Activated naive CD4-positive, alpha-beta T cell treated with anti-CD3 and anti-CD28 coated beads, Interleukin-2, amount 10 ng/mL, durations not matched to agents 5 hours and 36 hours (primary cell): ENCODE measurements around the gene ZNF385D. TPM values are rescaled to one million over a fixed set of nuclear protein-coding genes. Genes with fewer than 3 reads are reported as not detected.

Experiments
- total RNA-seq, 2 experiments: library from RNA; stranded (reverse); gene quantifications; one replicate each; pipeline ENCODE4 v1.2.3, GENCODE V29; 2021

The ZNF385D gene, protein sequence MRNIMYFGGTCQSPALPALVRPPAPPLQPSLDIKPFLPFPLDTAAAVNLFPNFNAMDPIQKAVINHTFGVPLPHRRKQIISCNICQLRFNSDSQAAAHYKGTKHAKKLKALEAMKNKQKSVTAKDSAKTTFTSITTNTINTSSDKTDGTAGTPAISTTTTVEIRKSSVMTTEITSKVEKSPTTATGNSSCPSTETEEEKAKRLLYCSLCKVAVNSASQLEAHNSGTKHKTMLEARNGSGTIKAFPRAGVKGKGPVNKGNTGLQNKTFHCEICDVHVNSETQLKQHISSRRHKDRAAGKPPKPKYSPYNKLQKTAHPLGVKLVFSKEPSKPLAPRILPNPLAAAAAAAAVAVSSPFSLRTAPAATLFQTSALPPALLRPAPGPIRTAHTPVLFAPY
- total RNA-seq, result not detected

DNA sequence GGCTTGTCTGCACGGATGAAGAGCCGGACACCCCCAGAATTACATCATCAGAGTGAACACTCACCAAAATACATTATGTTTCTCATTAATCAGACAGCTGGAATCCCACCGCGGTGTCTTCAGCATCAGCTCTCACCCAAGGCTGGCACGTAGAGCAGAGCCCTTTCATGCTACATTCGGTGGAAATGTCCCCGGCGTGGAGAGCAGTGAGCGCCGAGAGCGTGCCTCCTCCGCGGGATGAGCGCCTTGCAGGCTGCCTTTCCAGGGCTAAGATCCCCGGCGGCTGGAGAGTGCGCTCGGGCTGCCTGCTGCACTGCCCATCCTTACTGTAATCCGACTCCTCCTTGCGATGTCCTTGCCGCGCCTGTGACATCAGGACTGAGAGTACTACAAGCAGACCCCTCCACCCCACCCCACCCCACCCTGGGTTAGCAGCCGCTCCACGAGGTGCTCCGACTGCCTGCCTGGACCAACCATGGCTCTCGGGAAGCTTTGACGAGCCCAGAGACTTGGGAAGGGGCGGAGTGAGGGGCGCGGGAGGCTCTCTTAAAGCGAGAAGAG lies at the start of gene ZNF385D:
Gene ZNF385D (minus strand): TSS at position 380 of the 561 bp plus-strand sequence. CDS start 294 bp downstream, at position 86.

